H1 (cell line): ENCODE data around the gene TMEM108. TPM values are rescaled to one million over a fixed set of nuclear protein-coding genes. Genes with fewer than 3 reads are reported as not detected.

Source experiments
- CTCF ChIA-PET: fragments of 300-600 bp; sonication (Branson Sonifier 250); formaldehyde crosslinking; loops from one replicate; lab custom pipeline; 2021; ENCODE audit not compliant: partially characterized antibody; lab: Charles Lee
- POLR2A ChIA-PET: fragments of 300-600 bp; sonication (Branson Sonifier 250); formaldehyde crosslinking; loops from one replicate; lab custom pipeline; 2021; ENCODE audit warnings: inconsistent platforms; ENCODE audit not compliant: partially characterized antibody; lab: Charles Lee
- DNase-seq, 2 experiments: peaks; one replicate each; pipeline versions ENCODE4 v3.0.0 to v3.0.0-alpha.2; 2010 to 2022; ENCODE audit warnings: low spot score in 2 of 2, low read depth in 1 of 2, mixed read lengths in 1 of 2
- FAIRE-seq: peaks from 2 replicates; lab custom pipeline; 2011; peaks lifted over from hg19 to GRCh38; lab: Jason Lieb, UNC
- H2AFZ ChIP-seq: 2 replicates; pipeline ENCODE4 v1.8.1; 2012; ENCODE audit warnings: low read length, inconsistent platforms
- H2AK5ac ChIP-seq: 2 replicates; pipeline ENCODE4 v1.6.1; 2013; ENCODE audit warnings: low read depth, low read length
- H2BK120ac ChIP-seq: replicated peaks from 2 replicates; pipeline ENCODE3; 2013; ENCODE audit warnings: low read depth, low read length, inconsistent platforms
- H2BK12ac ChIP-seq: 2 replicates; pipeline ENCODE4 v1.6.1; 2013; ENCODE audit warnings: low read depth, low read length
- H2BK15ac ChIP-seq: 2 replicates; pipeline ENCODE4 v1.6.1; 2013; ENCODE audit warnings: low read length
- H2BK20ac ChIP-seq: 2 replicates; pipeline ENCODE4 v1.6.1; 2013; ENCODE audit warnings: low read length
- H2BK5ac ChIP-seq: 2 replicates; pipeline ENCODE4 v1.6.1; 2013; ENCODE audit warnings: low read depth, low read length
- H3K14ac ChIP-seq: 2 replicates; pipeline ENCODE4 v1.6.1; 2013; ENCODE audit warnings: inconsistent platforms; ENCODE audit not compliant: insufficient read length
- H3K18ac ChIP-seq: 2 replicates; pipeline ENCODE4 v1.6.1; 2013; ENCODE audit warnings: low read length; ENCODE audit errors: extremely low read depth
- H3K23ac ChIP-seq: 2 replicates; pipeline ENCODE4 v1.6.1; 2013; ENCODE audit warnings: inconsistent platforms; ENCODE audit not compliant: insufficient read length
- H3K23me2 ChIP-seq: 2 replicates; pipeline ENCODE4 v1.6.1; 2013; ENCODE audit warnings: low read depth, low read length
- H3K27ac ChIP-seq: 2 replicates; pipeline ENCODE4 v1.6.1; 2011; ENCODE audit warnings: low read depth, low read length, inconsistent platforms
- H3K27me3 ChIP-seq, 4 experiments: replicated peaks in 1 of 4; 1 replicate in 1 of 4; 2 replicates in 3 of 4; pipeline versions ENCODE4 v1.6.1 to v1.8.1; 2011 to 2013; ENCODE audit warnings: low read length in 3 of 4, mild to moderate bottlenecking in 3 of 4, inconsistent platforms in 2 of 4, mixed read lengths in 2 of 4, moderate library complexity in 1 of 4; ENCODE audit not compliant: control insufficient read depth in 3 of 4, insufficient read depth in 3 of 4; ENCODE audit errors: extremely low read depth in 1 of 4
- H3K36me3 ChIP-seq, 4 experiments: 2 replicates each; pipeline versions ENCODE4 v1.6.1 to v1.8.1; 2011 to 2013; ENCODE audit warnings: mild to moderate bottlenecking in 4 of 4, low read length in 3 of 4, moderate library complexity in 2 of 4, control low read depth in 1 of 4, inconsistent platforms in 1 of 4; ENCODE audit not compliant: insufficient read depth in 4 of 4, control insufficient read depth in 2 of 4
- H3K4ac ChIP-seq: replicated peaks from 2 replicates; pipeline ENCODE3; 2013; ENCODE audit warnings: low read length, low read depth, mixed read lengths, inconsistent platforms; ENCODE audit not compliant: insufficient read length
- H3K4me1 ChIP-seq, 4 experiments: replicated peaks in 1 of 4; 1 replicate in 1 of 4; 2 replicates in 3 of 4; pipeline versions ENCODE4 v1.6.1 to v1.8.1; 2011 to 2013; ENCODE audit warnings: low read length in 3 of 4, inconsistent platforms in 2 of 4, mixed read lengths in 1 of 4; ENCODE audit not compliant: insufficient read depth in 4 of 4, control insufficient read depth in 3 of 4
- H3K4me2 ChIP-seq, 2 experiments: 2 replicates each; pipeline versions ENCODE4 v1.6.1 to v1.8.1; 2011 to 2013; ENCODE audit warnings: low read depth in 2 of 2, low read length in 2 of 2, control low read depth in 1 of 2, inconsistent platforms in 1 of 2, mild to moderate bottlenecking in 1 of 2; ENCODE audit not compliant: insufficient read depth in 1 of 2
- H3K4me3 ChIP-seq, 4 experiments: fragments of 200-600, 300-600 bp in 1 of 4; sonication (generic), shearing (Covaris generic), sonication (Bioruptor Twin) in 1 of 4; 2 replicates each; pipeline versions ENCODE4 v1.5.1 to v1.8.1; 2011 to 2016; ENCODE audit warnings: low read length in 4 of 4, low read depth in 3 of 4, control low read depth in 2 of 4, inconsistent platforms in 2 of 4, mild to moderate bottlenecking in 2 of 4, mixed read lengths in 1 of 4, moderate library complexity in 1 of 4; ENCODE audit not compliant: insufficient read depth in 2 of 4; ENCODE audit errors: extremely low read depth in 1 of 4
- H3K56ac ChIP-seq: replicated peaks from 2 replicates; pipeline ENCODE3; 2013; ENCODE audit warnings: low read depth, mild to moderate bottlenecking, mixed read lengths, low read length, inconsistent platforms; ENCODE audit not compliant: insufficient read length
- H3K79me1 ChIP-seq: 2 replicates; pipeline ENCODE4 v1.6.1; 2013; ENCODE audit warnings: low read depth, low read length, control low read depth
- H3K79me2 ChIP-seq, 2 experiments: 2 replicates each; pipeline versions ENCODE4 v1.6.1 to v1.8.1; 2012 to 2013; ENCODE audit warnings: low read length in 2 of 2, mild to moderate bottlenecking in 2 of 2, inconsistent platforms in 1 of 2; ENCODE audit not compliant: insufficient read depth in 2 of 2, control insufficient read depth in 1 of 2
- H3K9ac ChIP-seq, 4 experiments: replicated peaks in 1 of 4; 1 replicate in 1 of 4; 2 replicates in 3 of 4; pipeline versions ENCODE4 v1.6.1 to v1.8.1; 2011 to 2013; ENCODE audit warnings: low read depth in 3 of 4, low read length in 3 of 4, control low read depth in 2 of 4, mild to moderate bottlenecking in 2 of 4, moderate library complexity in 2 of 4, inconsistent platforms in 1 of 4; ENCODE audit errors: extremely low read depth in 1 of 4
- H3K9me3 ChIP-seq, 2 experiments: 2 replicates each; pipeline versions ENCODE4 v1.6.1 to v1.8.1; 2012 to 2013; ENCODE audit warnings: mild to moderate bottlenecking in 2 of 2, moderate library complexity in 2 of 2, control low read depth in 1 of 2, inconsistent platforms in 1 of 2, low read depth in 1 of 2, low read length in 1 of 2, mixed read lengths in 1 of 2; ENCODE audit not compliant: insufficient read depth in 2 of 2
- H4K20me1 ChIP-seq, 2 experiments: replicated peaks in 1 of 2; 2 replicates each; pipeline versions ENCODE3 to v1.8.1; 2011 to 2013; ENCODE audit warnings: inconsistent platforms in 2 of 2, low read length in 2 of 2, mild to moderate bottlenecking in 1 of 2; ENCODE audit not compliant: insufficient read depth in 2 of 2, control insufficient read depth in 1 of 2
- H4K5ac ChIP-seq: 2 replicates; pipeline ENCODE4 v1.6.1; 2013; ENCODE audit warnings: low read length, low read depth, mixed read lengths, inconsistent platforms; ENCODE audit not compliant: insufficient read length
- H4K8ac ChIP-seq: 2 replicates; pipeline ENCODE4 v1.8.0; 2013; ENCODE audit warnings: mild to moderate bottlenecking, moderate library complexity, low read length, inconsistent platforms; ENCODE audit not compliant: insufficient read depth; ENCODE audit errors: extremely low read depth
- H4K91ac ChIP-seq: replicated peaks from 2 replicates; pipeline ENCODE3; 2013; ENCODE audit warnings: low read length, mixed read lengths, inconsistent platforms; ENCODE audit not compliant: insufficient read length
- HDAC2 ChIP-seq, 2 experiments: fragments of 300-600 bp in 1 of 2; sonication (generic) in 1 of 2; IDR thresholded peaks; 2 replicates each; pipeline ENCODE4 v1.6.1; 2011 to 2012; ENCODE audit warnings: low read depth in 2 of 2, low read length in 2 of 2, mild to moderate bottlenecking in 2 of 2, moderate library complexity in 2 of 2, borderline replicate concordance in 1 of 2, inconsistent platforms in 1 of 2
- KDM5A ChIP-seq: fragments of 200-600 bp; IDR thresholded peaks from 2 replicates; pipeline ENCODE4 v1.7.1; 2012; ENCODE audit warnings: mild to moderate bottlenecking, low read length, inconsistent platforms, mixed read lengths
- SP1 ChIP-seq: IDR thresholded peaks from 2 replicates; pipeline ENCODE4 v1.6.1; 2011; ENCODE audit warnings: low read depth, low read length
- ZNF274 ChIP-seq: IDR thresholded peaks from 2 replicates; pipeline ENCODE4 v1.7.0; 2012; ENCODE audit warnings: low read length, borderline replicate concordance; ENCODE audit errors: extremely low read depth
- WGBS, 2 experiments: shearing (Covaris generic) in 1 of 2; methylation state at CpG; one replicate each; pipeline versions ENCODE4 v1.1.6 to v1.1.7; 2013 to 2015; ENCODE audit warnings: low lambda C conversion rate in 2 of 2, mixed read lengths in 2 of 2, inconsistent platforms in 1 of 2, low coverage in 1 of 2, missing lambda C conversion rate in 1 of 2; ENCODE audit not compliant: insufficient replicate concordance in 2 of 2, insufficient coverage in 1 of 2, insufficient read length in 1 of 2; ENCODE audit errors: extremely low coverage in 1 of 2, missing lambda C conversion rate in 1 of 2; 5-methylcytosine and 5-hydroxymethylcytosine counted together
- polyA plus RNA-seq, 7 experiments: library from polyadenylated mRNA; depleted of rRNA in 3 of 7; stranded (reverse) in 5 of 7; unstranded in 2 of 7; fragments of >200 nt in 5 of 7; fragments of 200-250 nt in 2 of 7; gene quantifications; 1 replicate in 5 of 7; 2 replicates in 1 of 7; 4 replicates in 1 of 7; pipeline versions ENCODE4 v1.2.1 to v1.2.3, GENCODE V29; 2011 to 2013; ENCODE audit warnings: missing spikeins in 2 of 7, mixed read lengths in 2 of 7
- total RNA-seq: library from RNA; stranded (reverse); fragmentation: NEBNext Ultra II Directional; extraction: Animal tissue kit (Norgen Biotek cat#: 25700); gene quantifications from 2 replicates; pipeline ENCODE4 v1.2.1, GENCODE V29; 2021

The TMEM108 gene
- total and polyA plus RNA-seq, 2 of the 8 experiments (the other 6 are each of a cell fraction or from before 2014, with no cell fraction given): 14.3 to 16.2 TPM

GRCh38 chr3:133192363-133192945, 154.3 kb downstream of the TMEM108 start:
- Histone ChIP-seq H3K23ac (no peak overlapping the region), H3K79me2 (no peaks in the 10 kb centered on the region), H3K9ac (no peak overlapping the region), H2BK5ac (no peak overlapping the region), H2AK5ac (no peak overlapping the region), H2BK120ac (no peak overlapping the region), H4K5ac (no peak overlapping the region), H4K91ac (no peak overlapping the region), H3K23me2 (no peaks in the 10 kb centered on the region), H3K4ac (no peak overlapping the region), H3K27me3 (no peaks in the 10 kb centered on the region), H3K18ac (no peak overlapping the region), H2BK20ac (no peak overlapping the region), H4K8ac (no peak overlapping the region), H2AFZ (no peak overlapping the region), H3K79me1 (no peaks in the 10 kb centered on the region; the same call in 1 of the 2 replicates), H3K14ac (no peak overlapping the region), H3K9me3 (no peaks in the 10 kb centered on the region), H3K36me3 (no peaks in the 10 kb centered on the region), H4K20me1 (no peaks in the 10 kb centered on the region), H3K27ac (no peak overlapping the region), H2BK12ac (no peak overlapping the region), H2BK15ac (no peak overlapping the region), H3K56ac (no peak overlapping the region), H3K4me1 (peaks cover 0 to 10% (median 3%) of the 10 kb centered on the region in 4 experiments; a peak in 1 of 7 replicates), H3K4me3 (no peak overlapping the region), H3K4me2 (no peak overlapping the region)
- no peak for DNase-seq
- TF ChIP-seq KDM5A (no peak), ZNF274 (no peak), HDAC2 (IDR thresholded peaks at IDR 0.05; ENCODE audit: borderline replicate concordance in 1 of 2, low read depth in 2 of 2, low read length in 2 of 2) (no peak), SP1 (no peak)
- POLR2A ChIA-PET: no interaction called here
- 89% methylated on average over 9 of the region's 9 CpGs; no CpG with 5 or more reads in 1 of the 2 experiments for WGBS, 2 experiments
- CTCF ChIA-PET: interaction anchor here (0.8 to 1.2 kb wide), 4 partner anchors 13 to 160 kb away, joined by 3 to 4 read pairs (median 3); no protein-coding TSS in a partner anchor
- FAIRE-seq: peak; percentile 19
